Liver (tissue), 9 donors: ENCODE results near the gene SGF29. TPM values are rescaled to one million over a fixed set of nuclear protein-coding genes. Genes with fewer than 3 reads are reported as not detected.

Experiments used
- DNase-seq: peaks from one replicate; pipeline ENCODE4 v3.0.0-alpha.2; 2017; ENCODE audit warnings: low spot score
- H3K27ac ChIP-seq, 2 donors: one replicate each; pipeline ENCODE4 v1.7.0; 2013; ENCODE audit warnings: inconsistent platforms in 2 of 2, low read length in 2 of 2, control low read depth in 1 of 2, low read depth in 1 of 2, mild to moderate bottlenecking in 1 of 2
- H3K27me3 ChIP-seq, 4 donors: one replicate each; pipeline versions ENCODE4 v1.6.1 to v1.7.0; 2013; ENCODE audit warnings: low read length in 3 of 4, inconsistent platforms in 1 of 4, mild to moderate bottlenecking in 1 of 4, moderate library complexity in 1 of 4; ENCODE audit not compliant: control insufficient read depth in 4 of 4, insufficient read depth in 4 of 4
- H3K36me3 ChIP-seq, 4 donors: one replicate each; pipeline versions ENCODE4 v1.6.1 to v1.7.0; 2013; ENCODE audit warnings: low read length in 3 of 4, mild to moderate bottlenecking in 3 of 4, low read depth in 1 of 4, moderate library complexity in 1 of 4; ENCODE audit not compliant: control insufficient read depth in 4 of 4, insufficient read depth in 3 of 4
- H3K4me1 ChIP-seq, 4 donors: one replicate each; pipeline versions ENCODE4 v1.6.1 to v1.7.0; 2013; ENCODE audit warnings: low read length in 3 of 4, mild to moderate bottlenecking in 3 of 4, moderate library complexity in 1 of 4; ENCODE audit not compliant: control insufficient read depth in 4 of 4, insufficient read depth in 4 of 4
- H3K4me3 ChIP-seq, 3 donors: one replicate each; pipeline versions ENCODE4 v1.6.1 to v1.7.0; 2013; ENCODE audit warnings: low read length in 3 of 3, control low read depth in 1 of 3, low read depth in 1 of 3, mild to moderate bottlenecking in 1 of 3
- H3K9ac ChIP-seq, 2 donors: one replicate each; pipeline ENCODE4 v1.7.0; 2013; ENCODE audit warnings: low read length in 2 of 2, mild to moderate bottlenecking in 2 of 2, moderate library complexity in 2 of 2, control low read depth in 1 of 2, low read depth in 1 of 2
- H3K9me3 ChIP-seq, 4 donors: one replicate each; pipeline versions ENCODE4 v1.6.1 to v1.7.0; 2013; ENCODE audit warnings: low read length in 3 of 4; ENCODE audit not compliant: control insufficient read depth in 4 of 4
- ATF3 ChIP-seq: IDR thresholded peaks from 2 replicates; pipeline ENCODE4 v1.6.1; 2016; ENCODE audit warnings: antibody characterized with exemption
- CTCF ChIP-seq: fragments of 150-350 bp; IDR thresholded peaks from 2 replicates; pipeline ENCODE4 v1.5.1; 2017; ENCODE audit warnings: improper control_type of control experiment, low read depth, low read length; ENCODE audit not compliant: missing input control
- EGR1 ChIP-seq, 2 donors: IDR thresholded peaks; 2 replicates each; pipeline ENCODE4 v1.6.1; 2016 to 2018; ENCODE audit warnings: antibody characterized with exemption in 2 of 2, low read depth in 2 of 2
- FOXA1 ChIP-seq: IDR thresholded peaks from 2 replicates; pipeline ENCODE4 v1.6.1; 2016; ENCODE audit warnings: antibody characterized with exemption
- FOXA2 ChIP-seq: IDR thresholded peaks from 2 replicates; pipeline ENCODE4 v1.6.1; 2016; ENCODE audit warnings: antibody characterized with exemption
- HNF4A ChIP-seq, 2 donors: conservative IDR thresholded peaks; 2 replicates each; pipeline ENCODE4 v1.6.1; 2016; ENCODE audit warnings: antibody characterized with exemption in 2 of 2, mild to moderate bottlenecking in 2 of 2
- JUND ChIP-seq, 2 donors: IDR thresholded peaks; 2 replicates each; pipeline ENCODE4 v1.6.1; 2016; ENCODE audit warnings: antibody characterized with exemption in 2 of 2
- MAX ChIP-seq: IDR thresholded peaks from 2 replicates; pipeline ENCODE4 v1.6.1; 2016; ENCODE audit warnings: antibody characterized with exemption
- NR2F2 ChIP-seq: IDR thresholded peaks from 2 replicates; pipeline ENCODE4 v1.6.1; 2016; ENCODE audit warnings: antibody characterized with exemption
- RAD21 ChIP-seq, 2 donors: IDR thresholded peaks; 2 replicates each; pipeline ENCODE4 v1.6.1; 2016; ENCODE audit warnings: antibody characterized with exemption in 2 of 2, mild to moderate bottlenecking in 2 of 2
- REST ChIP-seq: IDR thresholded peaks from 2 replicates; pipeline ENCODE4 v1.6.1; 2016; ENCODE audit warnings: antibody characterized with exemption, mild to moderate bottlenecking
- RXRA ChIP-seq, 2 donors: IDR thresholded peaks; 2 replicates each; pipeline ENCODE4 v1.6.1; 2017 to 2018; ENCODE audit warnings: antibody characterized with exemption in 2 of 2, mild to moderate bottlenecking in 1 of 2
- SP1 ChIP-seq: IDR thresholded peaks from 2 replicates; pipeline ENCODE4 v1.6.1; 2018; ENCODE audit warnings: antibody characterized with exemption, mild to moderate bottlenecking
- TAF1 ChIP-seq: conservative IDR thresholded peaks from 2 replicates; pipeline ENCODE4 v1.6.1; 2016; ENCODE audit warnings: antibody characterized with exemption, mild to moderate bottlenecking
- YY1 ChIP-seq: IDR thresholded peaks from 2 replicates; pipeline ENCODE4 v1.6.1; 2016; ENCODE audit warnings: antibody characterized with exemption, mild to moderate bottlenecking
- ZBTB33 ChIP-seq: IDR thresholded peaks from 2 replicates; pipeline ENCODE4 v1.6.1; 2016; ENCODE audit warnings: antibody characterized with exemption
- WGBS: extraction: QIAGEN DNeasy Blood & Tissue Kit; methylation state at CpG from one replicate; pipeline ENCODE4 v1.1.7; 2013; 5-methylcytosine and 5-hydroxymethylcytosine counted together
- polyA plus RNA-seq, 2 donors: library from polyadenylated mRNA; stranded (reverse) in 1 of 2; unstranded in 1 of 2; fragments of 200-250 nt in 1 of 2; fragments of >200 nt in 1 of 2; fragmentation: Nextera tagmentation in 1 of 2; extraction: Ambion mirVana in 1 of 2; gene quantifications; one replicate each; pipeline versions ENCODE4 v1.2.1 to v1.2.3, GENCODE V29; 2013 to 2015
- total RNA-seq, 2 donors: library from RNA; depleted of rRNA; stranded (reverse); fragments of >200 nt; gene quantifications; one replicate each; pipeline ENCODE4 v1.2.3, GENCODE V29; 2014
- donor health status: healthy.
- donor health status: healthy.
- donor health status: healthy.
- donor health status: healthy.
- donor health status: healthy.

SGF29 gene
- total and polyA plus RNA-seq, 4 donors: 6.5 to 18.1 (median 10.5) TPM

GRCh38 chr16:28532940-28533647 is 20.6 kb upstream of the SGF29 start:
- Histone ChIP-seq H3K27ac (peak overlapping the region; percentile 58 to 80), H3K4me1 (peaks cover 14 to 61% (median 39%) of the 10 kb centered on the region in 4 donors), H3K27me3 (no peaks in the 10 kb centered on the region), H3K4me3 (no peak overlapping the region), H3K9ac (no peak overlapping the region), H3K9me3 (no peaks in the 10 kb centered on the region), H3K36me3 (peaks cover 0 to 2% (median 0%) of the 10 kb centered on the region in 4 donors)
- no peak for DNase-seq
- 44% methylated on average over 5 of the region's 5 CpGs for WGBS
- TF ChIP-seq ATF3 (no peak), FOXA1 (no peak), HNF4A (conservative IDR thresholded peaks at IDR 0.05) (peak in 1 of 2 donors; percentile 8), EGR1 (IDR thresholded peaks at IDR 0.05; ENCODE audit: low read depth in 2 of 2) (no peak), TAF1 (peak; percentile 22), ZBTB33 (no peak), REST (no peak), RXRA (IDR thresholded peaks at IDR 0.05) (no peak)

GRCh38 chr16:28534542-28535373 is 19.0 kb upstream of the SGF29 start:
- WGBS: 27% methylated on average over 5 of the region's 5 CpGs
- Histone ChIP-seq H3K4me3 (no peak overlapping the region), H3K9ac (no peak overlapping the region), H3K27me3 (no peaks in the 10 kb centered on the region), H3K36me3 (peaks cover 0 to 2% (median 0%) of the 10 kb centered on the region in 4 donors), H3K9me3 (no peaks in the 10 kb centered on the region), H3K4me1 (peaks cover 15 to 61% (median 38%) of the 10 kb centered on the region in 4 donors), H3K27ac (peak overlapping the region; percentile 58 to 80)
- peak in 1 of 2 donors; percentile 44 for TF ChIP-seq JUND (IDR thresholded peaks at IDR 0.05)
- TF ChIP-seq YY1: peak; percentile 89
- no peak for TF ChIP-seq FOXA2
- no peak for TF ChIP-seq CTCF
- no peak for TF ChIP-seq RAD21 (IDR thresholded peaks at IDR 0.05)
- peak in 1 of 2 donors; percentile 78 for TF ChIP-seq RXRA (IDR thresholded peaks at IDR 0.05)
- TF ChIP-seq HNF4A (conservative IDR thresholded peaks at IDR 0.05): peak; percentile 9 to 57
- peak; percentile 84 for TF ChIP-seq MAX
- peak; percentile 45 for TF ChIP-seq SP1
- TF ChIP-seq ZBTB33: peak; percentile 70
- peak; percentile 49 for TF ChIP-seq FOXA1
- no peak for TF ChIP-seq NR2F2
- no peak for DNase-seq
